ENCODE data around the gene KRT15.

DNA sequence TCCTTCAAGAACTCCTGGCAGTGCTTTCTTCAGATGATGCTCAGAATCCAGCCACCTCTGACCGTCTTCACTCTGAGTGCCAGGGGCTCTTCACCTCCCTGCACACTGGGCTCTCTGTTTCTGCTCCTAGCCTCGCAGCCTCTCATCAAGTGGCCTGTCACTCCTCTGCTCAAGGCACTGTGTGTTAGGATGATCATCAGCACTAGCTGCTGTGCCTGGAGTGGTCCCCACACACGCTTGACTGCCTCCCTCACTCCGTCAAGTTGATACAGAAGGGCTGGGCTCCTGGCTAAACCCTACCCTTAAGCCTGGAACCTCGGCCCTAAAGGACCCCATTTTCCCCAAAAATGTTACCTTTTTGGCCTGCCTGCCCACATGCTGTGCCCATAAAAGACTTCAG, 37.6 kb upstream of the KRT15 start:
- TF ChIP-seq, protein P1, sequence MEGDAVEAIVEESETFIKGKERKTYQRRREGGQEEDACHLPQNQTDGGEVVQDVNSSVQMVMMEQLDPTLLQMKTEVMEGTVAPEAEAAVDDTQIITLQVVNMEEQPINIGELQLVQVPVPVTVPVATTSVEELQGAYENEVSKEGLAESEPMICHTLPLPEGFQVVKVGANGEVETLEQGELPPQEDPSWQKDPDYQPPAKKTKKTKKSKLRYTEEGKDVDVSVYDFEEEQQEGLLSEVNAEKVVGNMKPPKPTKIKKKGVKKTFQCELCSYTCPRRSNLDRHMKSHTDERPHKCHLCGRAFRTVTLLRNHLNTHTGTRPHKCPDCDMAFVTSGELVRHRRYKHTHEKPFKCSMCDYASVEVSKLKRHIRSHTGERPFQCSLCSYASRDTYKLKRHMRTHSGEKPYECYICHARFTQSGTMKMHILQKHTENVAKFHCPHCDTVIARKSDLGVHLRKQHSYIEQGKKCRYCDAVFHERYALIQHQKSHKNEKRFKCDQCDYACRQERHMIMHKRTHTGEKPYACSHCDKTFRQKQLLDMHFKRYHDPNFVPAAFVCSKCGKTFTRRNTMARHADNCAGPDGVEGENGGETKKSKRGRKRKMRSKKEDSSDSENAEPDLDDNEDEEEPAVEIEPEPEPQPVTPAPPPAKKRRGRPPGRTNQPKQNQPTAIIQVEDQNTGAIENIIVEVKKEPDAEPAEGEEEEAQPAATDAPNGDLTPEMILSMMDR (IDR thresholded peaks at IDR 0.05), result no peak
- no peak for TF ChIP-seq ZFX (IDR thresholded peaks at IDR 0.05; ENCODE audit: borderline replicate concordance)

Measured in 22Rv1 (cell line).